ENCODE measurements around the gene SPOUT1.
"Not testable (repeated sequence)": the region's sequence is repeated elsewhere in the genome, so short reads cannot be mapped to it uniquely, and the experiment has no call there.

Gene SPOUT1

DNA sequence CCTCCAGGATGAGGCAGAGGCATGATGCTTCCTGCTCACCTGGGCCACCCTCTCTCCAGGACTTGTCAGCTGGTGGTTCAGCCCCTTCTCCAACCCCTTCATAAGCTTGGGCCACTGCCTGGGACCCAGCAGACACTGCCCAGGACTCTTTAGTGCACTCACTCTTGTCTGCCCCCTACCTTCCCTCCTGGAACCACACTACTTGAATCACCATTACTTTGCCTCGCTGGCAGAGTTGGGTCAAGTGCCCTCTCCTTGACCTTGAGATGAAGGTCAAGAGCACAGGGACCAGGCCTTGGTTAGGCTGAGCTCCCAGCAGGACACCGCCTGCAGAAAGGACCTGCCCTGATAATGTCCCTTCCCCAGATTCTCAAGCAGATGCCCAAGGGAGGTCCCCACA lies 19.8 kb downstream of the SPOUT1 start:
- DNase-seq (ENCODE audit: low spot score) = no peak

- DNase-seq (ENCODE audit: low spot score) = no peak
Observed at GRCh38 chr9:128809036-128809599, 20.5 kb downstream of the SPOUT1 start.

DNA sequence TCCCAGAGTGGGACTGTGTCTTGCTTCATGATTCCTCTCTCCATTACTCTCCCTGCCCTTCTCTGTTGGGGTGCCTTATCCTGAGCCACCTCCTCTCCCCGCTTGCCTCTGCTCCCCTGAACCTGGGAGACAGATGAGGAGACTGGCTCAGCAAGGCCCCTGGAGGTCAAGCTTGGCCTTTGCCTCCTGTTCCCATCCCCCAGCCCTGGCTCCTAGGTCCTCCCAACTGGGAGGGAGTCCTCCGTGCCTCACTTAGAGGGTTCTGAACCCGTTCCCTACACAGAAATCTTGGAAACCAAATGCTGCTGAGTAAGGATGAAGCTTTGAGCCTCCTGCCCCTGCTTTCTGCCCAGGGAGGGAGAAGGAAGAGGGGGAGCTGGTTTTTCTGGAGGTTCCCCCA lies 21.1 kb downstream of the SPOUT1 start:
- no peak for DNase-seq (ENCODE audit: low spot score)

- DNase-seq (ENCODE audit: low spot score) = no peak
Observed at GRCh38 chr9:128807827-128808226, 21.8 kb downstream of the SPOUT1 start.

- DNase-seq (ENCODE audit: low spot score) = peak; percentile 77
Observed at GRCh38 chr9:128805661-128806060, 23.9 kb downstream of the SPOUT1 start.

- DNase-seq (ENCODE audit: low spot score) = no peak
Observed at GRCh38 chr9:128802482-128802881, 27.1 kb downstream of the SPOUT1 start.

DNA sequence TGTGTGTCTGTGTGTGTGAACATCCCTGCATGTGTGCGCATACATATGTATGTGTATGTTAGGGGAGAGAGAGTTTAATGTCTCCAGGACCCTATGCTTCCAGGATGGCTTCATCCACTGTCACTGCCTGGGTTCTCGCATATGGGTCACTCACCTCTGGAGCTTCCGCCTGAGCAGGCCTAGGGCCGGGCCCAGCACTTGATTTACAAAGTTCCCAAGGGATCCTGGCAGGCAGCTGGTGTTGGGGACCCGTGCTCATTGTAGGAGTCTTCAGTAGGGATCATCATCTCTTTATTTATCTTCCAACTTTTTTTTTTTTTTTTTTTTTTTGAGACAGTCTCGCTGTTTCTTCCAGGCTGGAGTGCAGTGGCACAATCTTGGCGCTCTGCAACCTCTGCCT lies 29.5 kb downstream of the SPOUT1 start:
- DNase-seq (ENCODE audit: low spot score) = no peak

- DNase-seq (ENCODE audit: low spot score) = no peak
Observed at GRCh38 chr9:128798896-128799295, 30.7 kb downstream of the SPOUT1 start.

GRCh38 chr9:128794961-128795360 lies 34.6 kb downstream of the SPOUT1 start:
- DNase-seq (ENCODE audit: low spot score) = not testable (repeated sequence)

- no peak for DNase-seq (ENCODE audit: low spot score)
Observed at GRCh38 chr9:128792978-128793686, 36.5 kb downstream of the SPOUT1 start.

DNA sequence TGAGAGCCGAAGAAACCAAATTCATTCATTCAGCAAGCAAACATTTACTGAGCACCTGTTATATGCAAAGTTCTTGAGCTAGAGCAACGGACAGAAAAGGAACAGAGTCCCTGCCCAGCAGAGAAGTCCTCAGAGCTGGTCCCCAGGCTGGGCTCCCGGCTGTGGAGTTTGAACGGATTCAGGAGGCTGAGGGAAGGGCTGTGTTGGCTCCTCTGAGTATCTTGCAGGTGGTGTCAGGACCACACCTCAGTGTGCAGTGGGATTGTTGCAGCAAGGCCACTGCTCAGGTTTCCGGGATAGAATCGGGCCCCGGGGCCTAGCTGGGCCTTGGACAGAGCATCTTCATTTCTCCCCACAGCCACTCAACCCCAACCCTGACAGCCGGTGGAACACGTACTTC lies 37.5 kb downstream of the SPOUT1 start:
- DNase-seq (ENCODE audit: low spot score) = no peak

DNA sequence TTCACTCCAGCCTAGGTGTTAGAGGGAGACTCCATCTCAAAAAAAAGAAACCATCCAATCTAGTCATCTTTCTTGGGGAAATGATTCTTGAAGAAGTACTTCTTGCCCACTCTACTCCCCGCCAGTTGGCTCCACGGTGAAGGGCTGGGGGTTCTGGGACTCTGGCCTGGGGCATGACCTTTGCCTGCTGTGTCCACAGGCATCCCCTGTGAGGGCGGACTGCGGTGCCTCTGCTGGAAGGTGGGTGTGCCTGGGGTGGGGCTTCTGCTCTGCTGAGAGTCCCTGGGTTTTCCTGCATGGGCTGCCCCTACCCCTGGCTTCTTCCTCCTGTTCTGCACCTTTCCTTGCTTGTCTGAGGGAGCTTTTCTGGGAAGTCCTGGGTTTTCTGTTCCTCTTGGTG lies 39.1 kb downstream of the SPOUT1 start:
- DNase-seq (ENCODE audit: low spot score) = no peak

DNA sequence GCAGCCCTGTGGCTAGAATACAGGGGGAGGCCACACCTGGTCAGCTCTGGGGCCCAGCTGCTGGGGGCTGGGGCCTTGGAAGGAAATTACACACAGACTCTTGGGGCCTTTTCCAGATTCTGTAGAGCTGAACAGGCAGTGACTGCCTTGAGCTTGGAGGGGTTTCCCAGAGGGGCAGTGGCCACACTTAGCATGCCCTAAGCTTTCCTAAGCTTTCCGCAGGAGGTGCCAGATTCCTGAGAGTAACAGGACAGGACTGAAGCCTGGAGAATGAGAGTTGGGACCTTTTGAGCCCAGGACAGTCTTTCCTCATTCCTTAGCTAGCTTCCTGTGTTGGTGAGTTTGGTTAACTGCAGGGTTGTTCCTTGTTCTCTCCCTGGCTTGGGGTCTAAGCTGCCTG lies 41.1 kb downstream of the SPOUT1 start:
- DNase-seq (ENCODE audit: low spot score) = no peak

DNA sequence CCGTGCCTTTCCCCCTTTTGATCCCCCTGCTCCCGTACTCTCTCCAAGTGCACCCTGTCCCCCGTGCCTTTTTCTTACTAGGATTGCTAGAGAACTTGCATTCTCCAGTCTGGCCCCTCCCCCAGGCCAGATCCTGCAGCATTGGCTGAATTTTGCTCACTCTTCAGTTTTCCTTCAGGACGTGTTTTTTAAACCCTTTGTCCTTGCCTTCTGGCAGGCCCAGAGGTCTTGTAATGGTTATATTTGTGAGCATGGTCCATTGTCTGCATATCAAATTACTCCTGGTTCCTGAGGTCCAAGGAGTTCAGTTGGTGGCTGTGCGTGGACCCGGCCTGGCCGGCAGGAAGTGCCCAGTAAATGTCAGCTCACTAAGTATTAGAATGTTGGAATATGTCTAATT lies 41.9 kb downstream of the SPOUT1 start:
- DNase-seq (ENCODE audit: low spot score) = no peak

- DNase-seq (ENCODE audit: low spot score) = peak; percentile 82
Observed at GRCh38 chr9:128786681-128787601, 42.7 kb downstream of the SPOUT1 start, which contains the start of gene TBC1D13. Gene TBC1D13, plus strand, starts transcription at chr9:128787253. Its CDS starts 101 bp downstream, at chr9:128787354.

GRCh38 chr9:128785427-128785826 lies 44.2 kb downstream of the SPOUT1 start:
- no peak for DNase-seq (ENCODE audit: low spot score)

GRCh38 chr9:128782669-128783068 lies 46.9 kb downstream of the SPOUT1 start:
- DNase-seq (ENCODE audit: low spot score) = no peak

DNA sequence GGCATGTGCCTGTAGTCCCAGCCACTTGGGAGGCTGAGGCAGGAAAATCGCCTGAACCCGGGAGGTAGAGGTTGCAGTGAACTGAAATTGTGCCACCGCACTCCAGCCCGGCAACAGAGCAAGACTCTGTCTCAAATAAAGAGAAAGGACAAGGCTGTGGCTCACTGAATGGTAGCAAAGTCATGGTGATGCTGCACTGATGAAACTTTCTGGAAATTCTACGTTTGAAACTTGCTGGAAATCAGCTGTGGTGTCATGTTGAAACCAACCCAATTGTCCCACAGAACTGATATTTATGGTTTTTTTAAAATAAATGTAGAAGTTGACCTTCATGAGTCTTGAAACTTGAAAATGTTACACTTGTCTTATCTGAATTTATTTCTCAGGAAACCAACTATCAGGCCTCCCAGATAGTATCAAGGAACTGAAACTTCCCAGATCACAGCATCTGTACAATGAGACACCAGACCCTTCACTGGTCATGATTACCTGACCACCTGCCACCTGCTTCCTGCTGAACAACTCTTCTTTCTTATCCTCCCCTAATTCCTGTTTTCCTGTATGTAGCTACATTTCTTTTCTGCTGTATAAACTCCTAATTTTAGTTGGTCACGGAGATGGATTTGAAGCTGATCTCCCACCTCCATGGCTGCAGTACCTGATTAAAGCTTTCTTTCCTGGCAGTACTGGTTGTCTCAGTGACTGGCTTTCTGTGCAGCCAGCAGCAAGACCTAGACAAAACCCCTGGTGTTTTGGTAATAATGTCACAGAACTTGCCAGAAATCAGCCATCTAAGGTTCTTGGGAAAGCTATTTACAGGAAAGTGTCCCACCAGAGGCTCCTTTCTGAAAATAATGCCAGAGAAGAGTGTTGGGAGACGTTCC lies 48.2 kb downstream of the SPOUT1 start:
- no peak for DNase-seq (ENCODE audit: low spot score)

DNA sequence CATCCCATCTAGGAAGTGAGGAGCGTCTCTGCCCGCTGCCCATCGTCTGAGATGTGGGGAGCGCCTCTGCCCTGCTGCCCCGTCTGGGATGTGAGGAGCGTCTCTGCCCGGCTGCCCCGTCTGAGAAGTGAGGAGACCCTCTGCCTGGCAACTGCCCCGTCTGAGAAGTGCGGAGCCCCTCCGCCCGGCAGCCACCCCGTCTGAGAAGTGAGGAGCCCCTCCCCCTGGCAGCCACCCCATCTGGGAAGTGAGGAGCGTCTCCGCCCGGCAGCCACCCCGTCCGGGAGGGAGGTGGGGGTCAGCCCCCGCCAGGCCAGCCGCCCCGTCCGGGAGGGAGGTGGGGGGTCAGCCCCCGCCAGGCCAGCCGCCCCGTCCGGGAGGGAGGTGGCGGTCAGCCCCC lies 49.5 kb downstream of the SPOUT1 start:
- DNase-seq (ENCODE audit: low spot score) = not testable (repeated sequence)

DNA sequence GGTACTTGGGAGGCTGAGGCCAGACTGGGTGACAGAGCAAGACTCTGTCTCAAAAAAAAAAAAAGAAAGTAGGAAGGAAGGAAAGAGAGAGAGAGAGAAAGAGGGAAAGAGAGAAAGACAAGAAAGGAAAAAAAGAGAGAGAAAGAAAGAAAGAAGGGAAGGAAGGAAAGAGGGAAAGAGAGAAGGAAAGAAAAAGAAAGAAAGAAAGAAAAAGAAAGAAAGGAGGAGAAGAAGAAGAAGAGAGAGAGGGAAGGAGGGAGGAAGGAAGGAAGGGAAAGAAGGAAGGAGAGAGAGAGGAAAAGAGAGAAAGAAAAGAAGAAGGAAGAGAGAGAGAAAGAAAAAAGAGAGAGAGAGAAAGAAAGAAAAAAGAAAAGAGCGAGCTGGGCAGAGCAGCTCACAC lies 54.8 kb downstream of the SPOUT1 start:
- DNase-seq (ENCODE audit: low spot score) = no peak

- no peak for DNase-seq (ENCODE audit: low spot score)
Observed at GRCh38 chr9:128773049-128773448, 56.5 kb downstream of the SPOUT1 start.

Measured in globus pallidus (tissue), 1 donor.